ENCODE results near the gene ST6GALNAC1.
A peak's percentile ranks its signal among the peaks of the same experiment; 100 is the strongest.

The ST6GALNAC1 gene

GRCh38 chr17:76598004-76598439 is 45.5 kb downstream of the ST6GALNAC1 start:
- Histone ChIP-seq H3K4me3 (ENCODE audit: severe bottlenecking) (no peak overlapping the region), H3K9me3 (ENCODE audit: severe bottlenecking) (peaks cover 3% of the 10 kb centered on the region), H3K27ac (ENCODE audit: poor library complexity, severe bottlenecking) (peak overlapping the region; percentile 40), H3K4me1 (ENCODE audit: insufficient read depth, poor library complexity, severe bottlenecking) (peaks cover 50% of the 10 kb centered on the region), H3K27me3 (ENCODE audit: insufficient read depth, poor library complexity, severe bottlenecking) (no peaks in the 10 kb centered on the region), H3K36me3 (ENCODE audit: low read depth) (no peaks in the 10 kb centered on the region)
- no peak for ATAC-seq (ENCODE audit: low read depth)
- no peak for DNase-seq (ENCODE audit: low spot score)
- TF ChIP-seq, protein P1, sequence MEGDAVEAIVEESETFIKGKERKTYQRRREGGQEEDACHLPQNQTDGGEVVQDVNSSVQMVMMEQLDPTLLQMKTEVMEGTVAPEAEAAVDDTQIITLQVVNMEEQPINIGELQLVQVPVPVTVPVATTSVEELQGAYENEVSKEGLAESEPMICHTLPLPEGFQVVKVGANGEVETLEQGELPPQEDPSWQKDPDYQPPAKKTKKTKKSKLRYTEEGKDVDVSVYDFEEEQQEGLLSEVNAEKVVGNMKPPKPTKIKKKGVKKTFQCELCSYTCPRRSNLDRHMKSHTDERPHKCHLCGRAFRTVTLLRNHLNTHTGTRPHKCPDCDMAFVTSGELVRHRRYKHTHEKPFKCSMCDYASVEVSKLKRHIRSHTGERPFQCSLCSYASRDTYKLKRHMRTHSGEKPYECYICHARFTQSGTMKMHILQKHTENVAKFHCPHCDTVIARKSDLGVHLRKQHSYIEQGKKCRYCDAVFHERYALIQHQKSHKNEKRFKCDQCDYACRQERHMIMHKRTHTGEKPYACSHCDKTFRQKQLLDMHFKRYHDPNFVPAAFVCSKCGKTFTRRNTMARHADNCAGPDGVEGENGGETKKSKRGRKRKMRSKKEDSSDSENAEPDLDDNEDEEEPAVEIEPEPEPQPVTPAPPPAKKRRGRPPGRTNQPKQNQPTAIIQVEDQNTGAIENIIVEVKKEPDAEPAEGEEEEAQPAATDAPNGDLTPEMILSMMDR (IDR thresholded peaks at IDR 0.05; ENCODE audit: poor library complexity, severe bottlenecking), result no peak

DNA sequence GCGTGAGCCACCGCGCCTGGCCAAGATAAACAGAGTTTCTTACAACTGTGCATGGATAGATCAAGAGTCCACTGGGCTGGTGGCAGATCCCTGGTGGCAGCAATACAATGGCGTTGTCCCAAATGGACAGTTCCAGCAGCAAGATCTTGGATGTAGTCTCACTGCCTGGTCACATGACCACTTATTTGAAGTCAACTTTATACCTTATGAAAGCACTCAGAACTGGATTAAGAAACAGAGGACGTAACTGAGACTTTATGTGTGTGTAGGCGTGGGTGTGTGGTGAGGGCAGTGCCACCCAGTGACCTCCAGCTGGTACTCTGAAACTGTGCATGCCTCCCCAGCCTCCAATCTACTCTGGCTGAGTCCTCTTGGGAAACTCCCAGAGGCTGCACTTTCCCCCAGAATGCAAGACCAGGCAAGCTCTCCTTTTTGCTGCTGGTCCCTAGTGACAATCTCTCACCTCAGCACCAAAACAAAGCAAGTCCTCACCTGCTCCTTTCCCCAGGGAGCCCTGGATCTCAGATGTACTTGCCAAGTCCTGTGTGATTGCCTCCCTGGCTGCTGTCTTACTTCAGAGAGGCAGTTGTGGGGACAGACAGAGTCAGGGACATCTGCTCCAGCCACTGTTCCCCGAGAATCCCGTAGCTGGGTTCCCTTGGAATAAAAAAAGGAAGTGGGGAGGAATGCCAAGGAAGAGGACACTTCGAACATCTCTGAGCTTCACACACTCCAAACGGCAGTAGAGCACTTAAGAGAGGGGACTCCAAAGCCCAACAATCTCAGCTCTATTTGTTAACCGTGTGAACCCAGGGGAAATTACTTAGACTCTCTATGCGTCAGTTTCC is 46.2 kb downstream of the ST6GALNAC1 start:
- no peaks in the 10 kb centered on the region for H3K27me3 ChIP-seq (ENCODE audit: insufficient read depth, poor library complexity, severe bottlenecking)
- H3K27ac ChIP-seq (ENCODE audit: poor library complexity, severe bottlenecking), result peak overlapping the region; percentile 40
- H3K4me1 ChIP-seq (ENCODE audit: insufficient read depth, poor library complexity, severe bottlenecking), result peaks cover 49% of the 10 kb centered on the region
- DNase-seq (ENCODE audit: low spot score) (peak; percentile 88), ATAC-seq (ENCODE audit: low read depth) (peak; percentile 71)
- TF ChIP-seq, protein P1 (IDR thresholded peaks at IDR 0.05; ENCODE audit: poor library complexity, severe bottlenecking), result no peak
- 0 out of 2 replicates have a peak, but pooled peaks cover under 1% of the 10 kb centered on the region for H3K36me3 ChIP-seq (ENCODE audit: low read depth)
- H3K4me3 ChIP-seq (ENCODE audit: severe bottlenecking), result no peak overlapping the region
- H3K9me3 ChIP-seq (ENCODE audit: severe bottlenecking), result no peaks in the 10 kb centered on the region

- ATAC-seq (ENCODE audit: low read depth), result no peak
- Histone ChIP-seq H3K36me3 (ENCODE audit: low read depth) (0 out of 2 replicates have a peak, but pooled peaks cover 2% of the 10 kb centered on the region), H3K9me3 (ENCODE audit: severe bottlenecking) (no peaks in the 10 kb centered on the region), H3K4me3 (ENCODE audit: severe bottlenecking) (no peak overlapping the region), H3K4me1 (ENCODE audit: insufficient read depth, poor library complexity, severe bottlenecking) (peaks cover 33% of the 10 kb centered on the region), H3K27me3 (ENCODE audit: insufficient read depth, poor library complexity, severe bottlenecking) (no peaks in the 10 kb centered on the region), H3K27ac (ENCODE audit: poor library complexity, severe bottlenecking) (no peak overlapping the region)
- no peak for DNase-seq (ENCODE audit: low spot score)
- TF ChIP-seq, protein P1 (IDR thresholded peaks at IDR 0.05; ENCODE audit: poor library complexity, severe bottlenecking), result no peak
Observed at GRCh38 chr17:76594690-76595089, 48.9 kb downstream of the ST6GALNAC1 start.

DNA sequence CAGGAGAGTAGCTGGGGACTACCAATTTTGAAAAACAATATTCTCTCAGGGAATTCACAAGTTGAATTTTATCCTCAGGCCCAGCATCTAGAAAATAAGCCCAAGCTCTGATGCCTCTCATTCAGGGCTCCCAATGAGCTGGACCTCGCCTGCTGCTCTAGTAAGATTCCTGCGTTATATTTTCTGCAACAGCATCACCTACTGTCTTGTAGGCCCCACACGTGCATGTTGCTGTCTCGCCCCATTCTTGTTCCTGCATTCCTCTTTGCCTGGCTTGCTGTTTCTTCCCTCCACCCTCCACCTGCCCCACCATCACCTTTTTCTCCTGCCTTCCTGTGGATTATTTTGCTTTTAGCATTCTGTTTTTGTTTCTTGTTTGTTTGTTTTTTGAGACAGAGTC is 49.6 kb downstream of the ST6GALNAC1 start:
- TF ChIP-seq, protein P1 (IDR thresholded peaks at IDR 0.05; ENCODE audit: poor library complexity, severe bottlenecking), result no peak
- Histone ChIP-seq H3K27me3 (ENCODE audit: insufficient read depth, poor library complexity, severe bottlenecking) (no peaks in the 10 kb centered on the region), H3K36me3 (ENCODE audit: low read depth) (0 out of 2 replicates have a peak, but pooled peaks cover 2% of the 10 kb centered on the region), H3K9me3 (ENCODE audit: severe bottlenecking) (no peaks in the 10 kb centered on the region), H3K4me1 (ENCODE audit: insufficient read depth, poor library complexity, severe bottlenecking) (peaks cover 33% of the 10 kb centered on the region), H3K27ac (ENCODE audit: poor library complexity, severe bottlenecking) (peak overlapping the region; percentile 52), H3K4me3 (ENCODE audit: severe bottlenecking) (no peak overlapping the region)
- no peak for DNase-seq (ENCODE audit: low spot score)
- ATAC-seq (ENCODE audit: low read depth), result no peak

DNA sequence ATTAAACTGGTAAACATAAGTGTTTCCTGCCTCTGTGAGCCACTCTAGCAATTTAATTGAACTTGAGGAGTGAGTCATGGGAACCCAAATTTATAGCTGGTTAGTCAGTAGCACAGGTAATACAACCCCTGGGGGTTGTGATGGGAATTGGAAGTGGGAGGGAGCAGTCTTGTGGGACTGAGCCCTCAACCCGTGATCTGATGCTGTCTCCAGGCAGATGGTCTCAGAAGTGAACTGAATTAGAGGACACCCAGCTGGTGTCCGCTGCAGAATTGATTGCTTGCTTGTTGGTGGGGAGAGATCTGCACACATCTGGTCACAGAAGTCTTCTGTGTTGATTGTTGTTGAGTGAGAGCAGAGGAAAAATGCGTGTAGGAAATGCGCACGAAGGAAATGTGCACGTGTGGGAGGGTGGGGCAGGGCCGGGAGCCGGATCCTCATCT is 50.2 kb downstream of the ST6GALNAC1 start:
- peak; percentile 87 for ATAC-seq (ENCODE audit: low read depth)

More for the DNA sequence above, 50.2 kb downstream of the ST6GALNAC1 start:
- TF ChIP-seq, protein P1 (IDR thresholded peaks at IDR 0.05; ENCODE audit: poor library complexity, severe bottlenecking), result peak; percentile 84
- DNase-seq (ENCODE audit: low spot score), result no peak
- Histone ChIP-seq H3K4me1 (ENCODE audit: insufficient read depth, poor library complexity, severe bottlenecking) (peaks cover 33% of the 10 kb centered on the region), H3K27ac (ENCODE audit: poor library complexity, severe bottlenecking) (peak overlapping the region; percentile 52), H3K4me3 (ENCODE audit: severe bottlenecking) (no peak overlapping the region), H3K9me3 (ENCODE audit: severe bottlenecking) (no peaks in the 10 kb centered on the region), H3K36me3 (ENCODE audit: low read depth) (0 out of 2 replicates have a peak, but pooled peaks cover 2% of the 10 kb centered on the region), H3K27me3 (ENCODE audit: insufficient read depth, poor library complexity, severe bottlenecking) (no peaks in the 10 kb centered on the region)
